HFFc6 (cell line): ENCODE data around the gene OAS3. TPM values are rescaled to one million over a fixed set of nuclear protein-coding genes. Genes with fewer than 3 reads are reported as not detected.

Experiments used
- DNase-seq: peaks from one replicate; pipeline ENCODE4 v3.0.0-alpha.2; 2018
- H3K27ac Mint-ChIP-seq: 2 replicates; pipeline ENCODE4 v1.8.0; 2020; ENCODE audit warnings: mild to moderate bottlenecking, mixed read lengths
- H3K27me3 Mint-ChIP-seq: 2 replicates; pipeline ENCODE4 v1.8.0; 2021; ENCODE audit warnings: mild to moderate bottlenecking, moderate library complexity, mixed read lengths; ENCODE audit not compliant: insufficient read depth
- H3K36me3 Mint-ChIP-seq: 2 replicates; pipeline ENCODE4 v1.8.0; 2021; ENCODE audit warnings: low read depth, mixed read lengths
- H3K4me1 Mint-ChIP-seq: 2 replicates; pipeline ENCODE4 v1.8.0; 2020; ENCODE audit warnings: low read depth, mixed read lengths
- H3K4me3 Mint-ChIP-seq: 2 replicates; pipeline ENCODE4 v1.8.0; 2020; ENCODE audit warnings: mild to moderate bottlenecking, moderate library complexity, mixed read lengths
- H3K9me3 Mint-ChIP-seq: 2 replicates; pipeline ENCODE4 v1.8.0; 2020; ENCODE audit warnings: mild to moderate bottlenecking, mixed read lengths
- CTCF ChIP-seq: fragments of 200-600 bp; sonication (generic); IDR thresholded peaks from 2 replicates; pipeline ENCODE4 v1.5.0; 2021; ENCODE audit warnings: antibody characterized with exemption, mild to moderate bottlenecking
- total RNA-seq, 6 experiments: library from RNA; stranded (reverse); fragmentation: NEBNext Ultra II Directional; extraction: Animal tissue kit (Norgen Biotek cat#: 25700); gene quantifications; 2 replicates in 1 of 6; 3 replicates in 5 of 6; pipeline ENCODE4 v1.2.3, GENCODE V29; 2021

The OAS3 gene
- total RNA-seq, 6 experiments from 2014 or later = 3.3 to 11.3 (median 9.0) TPM

GRCh38 chr12:113021500-113021899 is 83.2 kb downstream of the OAS3 start:
- H3K4me1 Mint-ChIP-seq = peaks cover 23% of the 10 kb centered on the region
- no peak overlapping the region for H3K4me3 Mint-ChIP-seq
- H3K27me3 Mint-ChIP-seq = peaks cover 8% of the 10 kb centered on the region

More at GRCh38 chr12:113021500-113021899, 83.2 kb downstream of the OAS3 start:
- H3K27ac Mint-ChIP-seq = no peak overlapping the region
- H3K36me3 Mint-ChIP-seq = no peaks in the 10 kb centered on the region
- TF ChIP-seq CTCF = no peak
- no peaks in the 10 kb centered on the region for H3K9me3 Mint-ChIP-seq
- no peak for DNase-seq

Other genes with a start within 250 kb of the OAS3 start
- not detected for gene RPH3A, start 146.7 kb upstream of the OAS3 start, total RNA-seq
- not detected for gene OAS1, start 31.5 kb upstream of the OAS3 start, total RNA-seq
- gene OAS2, start 40.0 kb downstream of the OAS3 start, total RNA-seq = under 1 TPM; 0.28 to 0.63 (median 0.47) TPM
- not detected for gene DTX1, start 118.3 kb downstream of the OAS3 start, total RNA-seq
- gene RASAL1, start 197.3 kb downstream of the OAS3 start, total RNA-seq = not detected
- gene CFAP73, start 211.2 kb downstream of the OAS3 start, total RNA-seq = under 1 TPM in 1 of 6 experiments, not detected in 5; 0.17 TPM
- 10 to 100 TPM; 60.1 to 71.0 (median 61.9) TPM for gene DDX54, start 247.0 kb downstream of the OAS3 start, total RNA-seq
- gene RITA1, start 247.2 kb downstream of the OAS3 start, total RNA-seq = 10 to 100 TPM; 18.0 to 20.9 (median 18.7) TPM